CD4-positive, CD25-positive, alpha-beta regulatory T cell (primary cell): ENCODE results near the gene PNMA8A. TPM values are rescaled to one million over a fixed set of nuclear protein-coding genes. Genes with fewer than 3 reads are reported as not detected.
A peak's percentile ranks its signal among the peaks of the same experiment; 100 is the strongest.

Experiments used
- ATAC-seq, 2 donors: fragments of 150-1000 bp; cut with Tn5 transposase; one replicate each; pipeline ENCODE4 v1.10.0; 2021; ENCODE audit warnings: low read depth in 2 of 2, moderate number of reproducible peaks in 2 of 2, moderate library complexity in 1 of 2
- DNase-seq, 3 donors: peaks; one replicate each; pipeline versions ENCODE4 v3.0.0 to v3.0.0-alpha.2; 2012 to 2022; ENCODE audit warnings: mixed read lengths in 1 of 3
- H3K27ac ChIP-seq: one replicate; pipeline ENCODE4 v1.7.0; 2013; ENCODE audit warnings: mild to moderate bottlenecking, low read length; ENCODE audit not compliant: insufficient read depth, poor library complexity, severe bottlenecking
- H3K27me3 ChIP-seq: one replicate; pipeline ENCODE4 v1.7.0; 2013; ENCODE audit warnings: low read length; ENCODE audit not compliant: control insufficient read depth, insufficient read depth
- H3K36me3 ChIP-seq: one replicate; pipeline ENCODE4 v1.7.0; 2013; ENCODE audit warnings: mild to moderate bottlenecking, low read length, moderate library complexity; ENCODE audit not compliant: control insufficient read depth, insufficient read depth
- H3K4me1 ChIP-seq: 2 replicates; pipeline ENCODE4 v1.7.0; 2013; ENCODE audit warnings: mild to moderate bottlenecking, low read length; ENCODE audit not compliant: insufficient read depth, control insufficient read depth, poor library complexity, severe bottlenecking
- H3K4me3 ChIP-seq: one replicate; pipeline ENCODE4 v1.7.0; 2013; ENCODE audit warnings: low read depth, mild to moderate bottlenecking, low read length, moderate library complexity
- H3K9me3 ChIP-seq, 2 experiments: 1 replicate in 1 of 2; 2 replicates in 1 of 2; pipeline ENCODE4 v1.7.0; 2013; ENCODE audit warnings: low read length in 2 of 2, mild to moderate bottlenecking in 1 of 2, moderate library complexity in 1 of 2; ENCODE audit not compliant: control insufficient read depth in 2 of 2
- H3K27ac Mint-ChIP-seq, 3 donors: one replicate each; pipeline ENCODE4 v1.8.0; 2020 to 2022; ENCODE audit warnings: mild to moderate bottlenecking in 3 of 3, mixed read lengths in 3 of 3, moderate library complexity in 2 of 3
- H3K27me3 Mint-ChIP-seq: one replicate; pipeline ENCODE4 v1.8.0; 2022; ENCODE audit warnings: mild to moderate bottlenecking, mixed read lengths
- H3K36me3 Mint-ChIP-seq: one replicate; pipeline ENCODE4 v1.8.0; 2020; ENCODE audit warnings: mixed read lengths
- H3K4me1 Mint-ChIP-seq, 4 donors: one replicate each; pipeline ENCODE4 v1.8.0; 2020 to 2022; ENCODE audit warnings: mixed read lengths in 4 of 4, mild to moderate bottlenecking in 1 of 4
- H3K4me3 Mint-ChIP-seq, 4 donors: one replicate each; pipeline ENCODE4 v1.8.0; 2020 to 2022; ENCODE audit warnings: mild to moderate bottlenecking in 4 of 4, mixed read lengths in 4 of 4, moderate library complexity in 3 of 4
- H3K9me3 Mint-ChIP-seq, 7 donors: one replicate each; pipeline ENCODE4 v1.8.0; 2020 to 2022; ENCODE audit warnings: mixed read lengths in 7 of 7, mild to moderate bottlenecking in 3 of 7, moderate library complexity in 2 of 7
- polyA plus RNA-seq, 4 donors: library from polyadenylated mRNA; unstranded; fragments of 300-500 nt; fragmentation: Illumina TruSeq; gene quantifications; one replicate each; pipeline ENCODE4 v1.2.3, GENCODE V29; 2021
- total RNA-seq: library from RNA; stranded (reverse); gene quantifications from one replicate; pipeline ENCODE4 v1.2.3, GENCODE V29; 2022

The PNMA8A gene
- total and polyA plus RNA-seq, 5 donors from 2014 or later, result 0.05 TPM; not detected in 4

- Histone ChIP-seq H3K27me3 (peaks cover 8% of the 10 kb centered on the region), H3K36me3 (no peaks in the 10 kb centered on the region), H3K27ac (no peak overlapping the region), H3K4me3 (no peak overlapping the region), H3K9me3 (no peaks in the 10 kb centered on the region), H3K4me1 (no peaks in the 10 kb centered on the region)
- Mint-ChIP-seq H3K4me3 (no peak overlapping the region), H3K4me1 (peaks cover 0 to 4% (median 3%) of the 10 kb centered on the region in 4 donors), H3K27me3 (peaks cover 55% of the 10 kb centered on the region), H3K36me3 (no peaks in the 10 kb centered on the region), H3K27ac (no peak overlapping the region), H3K9me3 (no peaks in the 10 kb centered on the region)
- ATAC-seq (no peak), DNase-seq (no peak)
Measured at GRCh38 chr19:46471811-46472543, 614 bp upstream of the PNMA8A start.

- H3K36me3 Mint-ChIP-seq, result no peaks in the 10 kb centered on the region
- no peak overlapping the region for H3K27ac ChIP-seq
- H3K9me3 ChIP-seq, result no peaks in the 10 kb centered on the region
- ATAC-seq, result no peak
- no peak overlapping the region for H3K27ac Mint-ChIP-seq
- H3K36me3 ChIP-seq, result no peaks in the 10 kb centered on the region
- peaks cover 0 to 12% (median 7%) of the 10 kb centered on the region in 4 donors for H3K4me1 Mint-ChIP-seq
- peaks cover 8% of the 10 kb centered on the region for H3K27me3 ChIP-seq
- H3K4me3 Mint-ChIP-seq, result no peak overlapping the region
- no peaks in the 10 kb centered on the region for H3K9me3 Mint-ChIP-seq
- H3K4me3 ChIP-seq, result no peak overlapping the region
- H3K4me1 ChIP-seq, result no peaks in the 10 kb centered on the region
- H3K27me3 Mint-ChIP-seq, result peaks cover 55% of the 10 kb centered on the region
- DNase-seq, result no peak
Measured at GRCh38 chr19:46470376-46470775, 987 bp downstream of the PNMA8A start.

GRCh38 chr19:46469541-46470185 is 1.7 kb downstream of the PNMA8A start:
- peaks cover 55% of the 10 kb centered on the region for H3K27me3 Mint-ChIP-seq
- no peak overlapping the region for H3K27ac Mint-ChIP-seq
- no peak overlapping the region for H3K4me3 Mint-ChIP-seq

GRCh38 chr19:46466536-46467196 is 4.7 kb downstream of the PNMA8A start:
- no peaks in the 10 kb centered on the region for H3K9me3 ChIP-seq
- Mint-ChIP-seq H3K9me3 (no peaks in the 10 kb centered on the region), H3K27me3 (peaks cover 34% of the 10 kb centered on the region), H3K27ac (no peak overlapping the region), H3K4me3 (no peak overlapping the region), H3K4me1 (peaks cover 0 to 8% (median 4%) of the 10 kb centered on the region in 4 donors), H3K36me3 (no peaks in the 10 kb centered on the region)
- DNase-seq (peak in 1 of 3 donors; percentile 14), ATAC-seq (no peak)
- peaks cover 2% of the 10 kb centered on the region for H3K27me3 ChIP-seq
- no peaks in the 10 kb centered on the region for H3K36me3 ChIP-seq
- peak overlapping the region; percentile 19 for H3K4me3 ChIP-seq
- no peaks in the 10 kb centered on the region for H3K4me1 ChIP-seq
- H3K27ac ChIP-seq, result no peak overlapping the region

More at GRCh38 chr19:46469541-46470185, 1.7 kb downstream of the PNMA8A start:
- no peaks in the 10 kb centered on the region for H3K4me1 ChIP-seq
- H3K36me3 Mint-ChIP-seq, result no peaks in the 10 kb centered on the region
- H3K4me1 Mint-ChIP-seq, result peaks cover 0 to 12% (median 7%) of the 10 kb centered on the region in 4 donors
- H3K4me3 ChIP-seq, result no peak overlapping the region
- no peaks in the 10 kb centered on the region for H3K9me3 ChIP-seq
- H3K36me3 ChIP-seq, result no peaks in the 10 kb centered on the region
- no peaks in the 10 kb centered on the region for H3K9me3 Mint-ChIP-seq
- ATAC-seq, result no peak
- peaks cover 8% of the 10 kb centered on the region for H3K27me3 ChIP-seq
- DNase-seq, result no peak
- H3K27ac ChIP-seq, result no peak overlapping the region

- no peak overlapping the region for H3K4me3 ChIP-seq
- H3K27ac Mint-ChIP-seq, result no peak overlapping the region
- H3K9me3 ChIP-seq, result no peaks in the 10 kb centered on the region
- H3K4me1 Mint-ChIP-seq, result peaks cover 0 to 8% (median 4%) of the 10 kb centered on the region in 4 donors
- no peak for DNase-seq
- no peaks in the 10 kb centered on the region for H3K36me3 Mint-ChIP-seq
- no peak overlapping the region for H3K27ac ChIP-seq
- no peaks in the 10 kb centered on the region for H3K9me3 Mint-ChIP-seq
- H3K4me1 ChIP-seq, result no peaks in the 10 kb centered on the region
- H3K36me3 ChIP-seq, result no peaks in the 10 kb centered on the region
- H3K27me3 ChIP-seq, result no peaks in the 10 kb centered on the region
- no peak overlapping the region for H3K4me3 Mint-ChIP-seq
- ATAC-seq, result no peak
- H3K27me3 Mint-ChIP-seq, result peaks cover 27% of the 10 kb centered on the region
Measured at GRCh38 chr19:46463516-46463915, 7.8 kb downstream of the PNMA8A start.

- H3K4me1 ChIP-seq, result no peaks in the 10 kb centered on the region
- no peak for ATAC-seq
- H3K4me3 ChIP-seq, result no peak overlapping the region
- DNase-seq, result no peak
- no peaks in the 10 kb centered on the region for H3K27me3 ChIP-seq
- Mint-ChIP-seq H3K4me1 (peaks cover 0 to 4% (median 2%) of the 10 kb centered on the region in 4 donors), H3K9me3 (no peaks in the 10 kb centered on the region), H3K27me3 (peaks cover 16% of the 10 kb centered on the region), H3K27ac (no peak overlapping the region), H3K4me3 (no peak overlapping the region), H3K36me3 (no peaks in the 10 kb centered on the region)
- H3K36me3 ChIP-seq, result no peaks in the 10 kb centered on the region
- H3K27ac ChIP-seq, result no peak overlapping the region
- H3K9me3 ChIP-seq, result no peaks in the 10 kb centered on the region
Measured at GRCh38 chr19:46461537-46461936, 9.8 kb downstream of the PNMA8A start.

- no peak overlapping the region for H3K27ac Mint-ChIP-seq
- Histone ChIP-seq H3K27me3 (no peaks in the 10 kb centered on the region), H3K36me3 (no peaks in the 10 kb centered on the region), H3K4me1 (no peaks in the 10 kb centered on the region), H3K27ac (no peak overlapping the region), H3K9me3 (no peaks in the 10 kb centered on the region), H3K4me3 (no peak overlapping the region)
- DNase-seq (no peak), ATAC-seq (no peak)
- H3K36me3 Mint-ChIP-seq, result no peaks in the 10 kb centered on the region
- no peaks in the 10 kb centered on the region for H3K9me3 Mint-ChIP-seq
- H3K4me1 Mint-ChIP-seq, result no peaks in the 10 kb centered on the region
- no peak overlapping the region for H3K4me3 Mint-ChIP-seq
- peaks cover 22% of the 10 kb centered on the region for H3K27me3 Mint-ChIP-seq
Measured at GRCh38 chr19:46460981-46461380, 10.4 kb downstream of the PNMA8A start.
